ENCODE measurements around the gene TAOK3.

The TAOK3 gene

DNA sequence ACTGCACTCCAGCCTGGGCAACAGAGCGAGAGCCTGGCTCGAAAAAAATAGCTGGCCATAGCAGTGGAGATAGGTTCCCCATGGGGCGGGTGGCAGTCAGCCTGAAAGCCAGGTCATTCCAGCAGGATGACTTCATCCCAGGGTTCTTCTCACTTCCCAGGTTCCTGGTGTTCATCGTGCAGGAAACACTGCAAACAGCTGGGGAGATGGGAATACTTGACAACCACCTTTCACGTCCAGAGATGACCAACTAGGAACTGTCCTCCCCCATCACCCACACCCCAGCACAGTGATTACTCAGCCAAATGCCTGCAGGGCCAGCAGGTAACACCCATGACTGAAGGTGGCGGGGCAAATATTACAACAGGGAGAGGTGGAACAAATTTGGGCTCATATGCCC is 270.6 kb downstream of the TAOK3 start:
- Histone ChIP-seq H3K9me3 (ENCODE audit: control insufficient read depth, insufficient read depth, low read length) (no peaks in the 10 kb centered on the region), H3F3A (ENCODE audit: control insufficient read depth, insufficient read depth) (no peaks in the 10 kb centered on the region), H3K79me2 (ENCODE audit: control insufficient read depth, low read length) (no peaks in the 10 kb centered on the region), H3K9me2 (replicated peaks; ENCODE audit: control insufficient read depth, low read length) (no peaks in the 10 kb centered on the region), H3K27me3 (ENCODE audit: control insufficient read depth, low read length) (peaks cover 51% of the 10 kb centered on the region), H3K4me2 (ENCODE audit: low read length) (no peak overlapping the region), H4K20me1 (ENCODE audit: control insufficient read depth, insufficient read depth, low read depth, low read length) (no peaks in the 10 kb centered on the region), H3K4me1 (ENCODE audit: control insufficient read depth, low read length) (peaks cover 15% of the 10 kb centered on the region), H3K36me3 (ENCODE audit: control insufficient read depth, low read length) (no peaks in the 10 kb centered on the region), H3K4me3 (ENCODE audit: low read length) (no peak overlapping the region), H3K27ac (ENCODE audit: low read depth, low read length) (no peak overlapping the region)
- TF ChIP-seq, protein P1, sequence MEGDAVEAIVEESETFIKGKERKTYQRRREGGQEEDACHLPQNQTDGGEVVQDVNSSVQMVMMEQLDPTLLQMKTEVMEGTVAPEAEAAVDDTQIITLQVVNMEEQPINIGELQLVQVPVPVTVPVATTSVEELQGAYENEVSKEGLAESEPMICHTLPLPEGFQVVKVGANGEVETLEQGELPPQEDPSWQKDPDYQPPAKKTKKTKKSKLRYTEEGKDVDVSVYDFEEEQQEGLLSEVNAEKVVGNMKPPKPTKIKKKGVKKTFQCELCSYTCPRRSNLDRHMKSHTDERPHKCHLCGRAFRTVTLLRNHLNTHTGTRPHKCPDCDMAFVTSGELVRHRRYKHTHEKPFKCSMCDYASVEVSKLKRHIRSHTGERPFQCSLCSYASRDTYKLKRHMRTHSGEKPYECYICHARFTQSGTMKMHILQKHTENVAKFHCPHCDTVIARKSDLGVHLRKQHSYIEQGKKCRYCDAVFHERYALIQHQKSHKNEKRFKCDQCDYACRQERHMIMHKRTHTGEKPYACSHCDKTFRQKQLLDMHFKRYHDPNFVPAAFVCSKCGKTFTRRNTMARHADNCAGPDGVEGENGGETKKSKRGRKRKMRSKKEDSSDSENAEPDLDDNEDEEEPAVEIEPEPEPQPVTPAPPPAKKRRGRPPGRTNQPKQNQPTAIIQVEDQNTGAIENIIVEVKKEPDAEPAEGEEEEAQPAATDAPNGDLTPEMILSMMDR (IDR thresholded peaks at IDR 0.05; ENCODE audit: low read depth, low read length, poor library complexity, severe bottlenecking), result no peak
- 0 out of 2 replicates have a peak, but pooled peaks have one; percentile 25 for TF ChIP-seq EZH2phosphoT487 (IDR thresholded peaks at IDR 0.05; ENCODE audit: borderline replicate concordance, low read length)

DNA sequence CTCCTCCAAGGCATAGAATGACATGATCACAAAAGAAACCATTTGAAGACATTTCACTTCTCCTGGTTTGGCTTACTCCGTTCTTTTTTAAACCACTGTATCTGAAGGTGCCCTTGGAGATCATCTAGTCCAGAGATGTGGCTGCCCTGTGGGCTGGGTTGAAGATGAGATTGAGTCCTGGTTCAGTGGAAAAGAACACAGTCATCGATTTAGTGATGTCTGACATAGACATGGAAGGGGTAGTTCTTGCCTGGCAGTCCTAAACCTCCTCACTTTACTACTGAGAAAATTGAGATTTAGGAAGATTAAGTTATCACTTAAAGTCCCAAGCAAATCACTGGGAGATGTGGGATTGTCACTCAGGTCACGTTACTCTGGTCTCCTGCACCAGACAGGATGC is 271.7 kb downstream of the TAOK3 start:
- H3K79me2 ChIP-seq (ENCODE audit: control insufficient read depth, low read length), result no peaks in the 10 kb centered on the region
- H3K9me2 ChIP-seq (replicated peaks; ENCODE audit: control insufficient read depth, low read length), result no peaks in the 10 kb centered on the region
- TF ChIP-seq, protein P1 (IDR thresholded peaks at IDR 0.05; ENCODE audit: low read depth, low read length, poor library complexity, severe bottlenecking), result no peak
- no peak for TF ChIP-seq EZH2phosphoT487 (IDR thresholded peaks at IDR 0.05; ENCODE audit: borderline replicate concordance, low read length)
- H3K4me2 ChIP-seq (ENCODE audit: low read length), result no peak overlapping the region
- H3K27me3 ChIP-seq (ENCODE audit: control insufficient read depth, low read length), result peaks cover 51% of the 10 kb centered on the region
- H3K4me1 ChIP-seq (ENCODE audit: control insufficient read depth, low read length), result peaks cover 15% of the 10 kb centered on the region
- H3F3A ChIP-seq (ENCODE audit: control insufficient read depth, insufficient read depth), result no peaks in the 10 kb centered on the region
- no peak overlapping the region for H3K27ac ChIP-seq (ENCODE audit: low read depth, low read length)
- no peaks in the 10 kb centered on the region for H3K36me3 ChIP-seq (ENCODE audit: control insufficient read depth, low read length)
- no peaks in the 10 kb centered on the region for H3K9me3 ChIP-seq (ENCODE audit: control insufficient read depth, insufficient read depth, low read length)
- H3K4me3 ChIP-seq (ENCODE audit: low read length), result no peak overlapping the region
- H4K20me1 ChIP-seq (ENCODE audit: control insufficient read depth, insufficient read depth, low read depth, low read length), result no peaks in the 10 kb centered on the region

Data from DOHH2 (cell line).